Measurements from ENCODE around the gene ACSL1. TPM values are rescaled to one million over a fixed set of nuclear protein-coding genes. Genes with fewer than 3 reads are reported as not detected.

Gene ACSL1
- total and polyA plus RNA-seq, 2 donors (not counting 3 experiments of a cell fraction or from before 2014, with no cell fraction given) = 7.3 to 17.7 TPM

DNA sequence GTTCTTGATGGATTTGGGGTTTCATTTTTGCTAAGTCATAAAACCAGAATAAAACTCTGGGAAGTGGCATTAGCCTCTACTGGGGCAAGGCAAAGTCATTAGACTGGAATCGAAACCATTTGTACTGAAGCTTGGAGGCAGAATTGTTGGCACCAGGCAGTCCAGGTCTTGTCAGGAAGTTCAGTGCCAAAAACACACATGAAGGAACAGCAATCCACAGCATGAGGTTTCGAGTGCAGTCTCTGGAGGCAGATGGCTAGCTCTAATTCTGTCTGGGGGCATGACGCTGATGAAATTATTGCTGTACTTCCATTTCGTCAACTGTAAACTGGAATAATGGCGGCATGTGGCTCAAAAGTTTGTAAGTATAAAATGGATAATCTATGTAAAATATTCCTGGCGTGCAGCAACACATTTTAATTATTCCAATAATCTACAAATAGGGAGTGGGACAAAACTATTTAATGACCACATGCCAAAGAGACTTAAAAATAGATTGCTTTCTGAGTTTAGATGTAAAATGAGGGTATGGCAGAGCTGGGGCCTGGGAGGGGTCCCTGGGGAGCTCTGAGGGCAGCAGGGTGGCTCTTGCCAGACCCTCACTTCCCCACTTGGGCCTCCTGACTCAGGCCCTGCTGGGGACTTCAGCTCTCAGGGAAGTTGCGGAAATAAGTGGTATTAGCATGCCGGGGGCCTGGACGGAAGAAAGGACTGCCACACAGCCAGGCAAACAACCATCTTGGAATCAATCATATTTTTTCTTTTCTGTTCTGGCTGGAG is 73.1 kb downstream of the ACSL1 start:
- TF ChIP-seq EZH2 (IDR thresholded peaks at IDR 0.05; ENCODE audit: borderline replicate concordance, low read depth, low read length, severe bottlenecking) = no peak
- TF ChIP-seq, protein P1, sequence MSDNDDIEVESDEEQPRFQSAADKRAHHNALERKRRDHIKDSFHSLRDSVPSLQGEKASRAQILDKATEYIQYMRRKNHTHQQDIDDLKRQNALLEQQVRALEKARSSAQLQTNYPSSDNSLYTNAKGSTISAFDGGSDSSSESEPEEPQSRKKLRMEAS (IDR thresholded peaks at IDR 0.05; ENCODE audit: insufficient read depth, insufficient read length) = no peak
- H3K4me2 ChIP-seq (ENCODE audit: insufficient read depth, low read length) = no peak overlapping the region
- no peaks in the 10 kb centered on the region for H3K9me1 ChIP-seq (replicated peaks; ENCODE audit: control insufficient read depth, extremely low read depth, insufficient read depth, low read length)
- H3K4me3 ChIP-seq (replicated peaks in 1 of 3; ENCODE audit: insufficient read depth in 1 of 3, low read depth in 1 of 3, low read length in 3 of 3) = no peak overlapping the region
- H3K79me2 ChIP-seq (ENCODE audit: control insufficient read depth, insufficient read depth, low read length) = no peaks in the 10 kb centered on the region
- DNase-seq (ENCODE audit: low read depth, low spot score) = no peak
- intact Hi-C loops (cut with micrococcal nuclease) (no loop called here), dilution Hi-C loops (cut with MboI; ENCODE audit: extremely low pct_ligation_motif_present, low sequenced_read_pairs) (no loop called here)
- no peaks in the 10 kb centered on the region for H3K9me3 ChIP-seq (replicated peaks; ENCODE audit: control insufficient read depth, insufficient read depth, low read length)
- no peak overlapping the region for H2AFZ ChIP-seq (ENCODE audit: low read depth, low read length)
- FAIRE-seq = no peak
- H3K27me3 ChIP-seq (ENCODE audit: control insufficient read depth in 2 of 2, insufficient read depth in 2 of 2, low read length in 2 of 2) = no peaks in the 10 kb centered on the region
- POLR2A ChIA-PET = no interaction called here
- no peak overlapping the region for H3K27ac ChIP-seq (ENCODE audit: insufficient read depth, low read depth, low read length)
- H4K20me1 ChIP-seq (replicated peaks; ENCODE audit: control insufficient read depth, extremely low read depth, insufficient read depth, low read length) = no peaks in the 10 kb centered on the region
- no peaks in the 10 kb centered on the region for H3K4me1 ChIP-seq (ENCODE audit: control insufficient read depth, extremely low read depth, insufficient read depth, low read length)
- H3K36me3 ChIP-seq (ENCODE audit: control insufficient read depth in 2 of 2, extremely low read depth in 1 of 2, insufficient read depth in 2 of 2, low read length in 2 of 2) = no peaks in the 10 kb centered on the region
- no peak overlapping the region for H3K9ac ChIP-seq (replicated peaks; ENCODE audit: extremely low read depth, insufficient read depth, low read length)
- no TSS peak for BruUV-seq (replicated peaks)
- CTCF ChIA-PET = interaction anchor here (1.4 kb wide), 1 partner anchor 255 kb away, joined by 5 read pairs; no protein-coding TSS in a partner anchor

DNA sequence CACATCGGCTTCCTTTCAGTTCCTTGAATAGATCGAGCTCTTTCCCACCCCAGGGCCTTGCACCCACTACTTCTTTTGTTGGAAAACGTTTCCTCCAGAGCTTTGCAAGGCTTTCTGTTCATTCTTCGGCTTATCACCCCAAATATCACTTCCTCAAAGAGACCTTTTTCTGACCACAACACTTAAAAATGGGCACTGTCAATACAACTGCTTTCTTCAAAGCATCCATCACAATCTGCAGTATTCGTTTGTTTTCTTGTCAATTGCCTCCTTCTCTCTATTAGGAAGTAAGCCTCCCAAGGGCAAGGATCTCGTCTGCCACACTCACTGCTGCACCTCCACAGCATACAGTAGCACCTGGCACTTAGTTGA is 74.2 kb downstream of the ACSL1 start:
- Histone ChIP-seq H3K4me2 (ENCODE audit: insufficient read depth, low read length) (no peak overlapping the region), H3K4me1 (ENCODE audit: control insufficient read depth, extremely low read depth, insufficient read depth, low read length) (no peaks in the 10 kb centered on the region), H3K27ac (ENCODE audit: insufficient read depth, low read depth, low read length) (no peak overlapping the region), H3K9me3 (replicated peaks; ENCODE audit: control insufficient read depth, insufficient read depth, low read length) (no peaks in the 10 kb centered on the region), H3K27me3 (ENCODE audit: control insufficient read depth in 2 of 2, insufficient read depth in 2 of 2, low read length in 2 of 2) (no peaks in the 10 kb centered on the region), H3K79me2 (ENCODE audit: control insufficient read depth, insufficient read depth, low read length) (no peaks in the 10 kb centered on the region), H4K20me1 (replicated peaks; ENCODE audit: control insufficient read depth, extremely low read depth, insufficient read depth, low read length) (no peaks in the 10 kb centered on the region), H3K9ac (replicated peaks; ENCODE audit: extremely low read depth, insufficient read depth, low read length) (no peak overlapping the region), H2AFZ (ENCODE audit: low read depth, low read length) (no peak overlapping the region), H3K36me3 (ENCODE audit: control insufficient read depth in 2 of 2, extremely low read depth in 1 of 2, insufficient read depth in 2 of 2, low read length in 2 of 2) (no peaks in the 10 kb centered on the region), H3K4me3 (replicated peaks in 1 of 3; ENCODE audit: insufficient read depth in 1 of 3, low read depth in 1 of 3, low read length in 3 of 3) (no peak overlapping the region), H3K9me1 (replicated peaks; ENCODE audit: control insufficient read depth, extremely low read depth, insufficient read depth, low read length) (no peaks in the 10 kb centered on the region)
- dilution Hi-C loops (cut with MboI; ENCODE audit: extremely low pct_ligation_motif_present, low sequenced_read_pairs) (no loop called here), intact Hi-C loops (cut with micrococcal nuclease) (no loop called here)
- BruUV-seq (replicated peaks) = no TSS peak
- FAIRE-seq (no peak), DNase-seq (ENCODE audit: low read depth, low spot score) (no peak)
- POLR2A ChIA-PET = no interaction called here
- TF ChIP-seq EZH2 (IDR thresholded peaks at IDR 0.05; ENCODE audit: borderline replicate concordance, low read depth, low read length, severe bottlenecking) (no peak), JUN (IDR thresholded peaks at IDR 0.05; ENCODE audit: borderline replicate concordance, insufficient read depth, insufficient read length, low read depth) (no peak), FOS (IDR thresholded peaks at IDR 0.05; ENCODE audit: borderline replicate concordance, insufficient read depth, low read length) (no peak), POLR2AphosphoS5 (IDR thresholded peaks at IDR 0.05; ENCODE audit: insufficient read depth, low read depth, low read length) (no peak)
- TF ChIP-seq, protein P1 (IDR thresholded peaks at IDR 0.05; ENCODE audit: insufficient read depth, insufficient read length) = no peak
- TF ChIP-seq, protein P2, sequence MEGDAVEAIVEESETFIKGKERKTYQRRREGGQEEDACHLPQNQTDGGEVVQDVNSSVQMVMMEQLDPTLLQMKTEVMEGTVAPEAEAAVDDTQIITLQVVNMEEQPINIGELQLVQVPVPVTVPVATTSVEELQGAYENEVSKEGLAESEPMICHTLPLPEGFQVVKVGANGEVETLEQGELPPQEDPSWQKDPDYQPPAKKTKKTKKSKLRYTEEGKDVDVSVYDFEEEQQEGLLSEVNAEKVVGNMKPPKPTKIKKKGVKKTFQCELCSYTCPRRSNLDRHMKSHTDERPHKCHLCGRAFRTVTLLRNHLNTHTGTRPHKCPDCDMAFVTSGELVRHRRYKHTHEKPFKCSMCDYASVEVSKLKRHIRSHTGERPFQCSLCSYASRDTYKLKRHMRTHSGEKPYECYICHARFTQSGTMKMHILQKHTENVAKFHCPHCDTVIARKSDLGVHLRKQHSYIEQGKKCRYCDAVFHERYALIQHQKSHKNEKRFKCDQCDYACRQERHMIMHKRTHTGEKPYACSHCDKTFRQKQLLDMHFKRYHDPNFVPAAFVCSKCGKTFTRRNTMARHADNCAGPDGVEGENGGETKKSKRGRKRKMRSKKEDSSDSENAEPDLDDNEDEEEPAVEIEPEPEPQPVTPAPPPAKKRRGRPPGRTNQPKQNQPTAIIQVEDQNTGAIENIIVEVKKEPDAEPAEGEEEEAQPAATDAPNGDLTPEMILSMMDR (IDR thresholded peaks at IDR 0.05; ENCODE audit: extremely low read depth in 1 of 2, insufficient read depth in 1 of 2, low read depth in 1 of 2, low read length in 2 of 2) = no peak
- CTCF ChIA-PET = interaction anchor here (1.4 kb wide), 1 partner anchor 256 kb away, joined by 5 read pairs; no protein-coding TSS in a partner anchor

Measured in endothelial cell of umbilical vein (primary cell).